Natural killer cell (primary cell): ENCODE results near the gene CORIN. TPM values are rescaled to one million over a fixed set of nuclear protein-coding genes. Genes with fewer than 3 reads are reported as not detected.

Experiments used
- ATAC-seq, 3 donors: fragments of 150-1000 bp in 2 of 3; fragments of 200-7000 bp in 1 of 3; cut with Tn5 transposase; 1 replicate in 1 of 3; 2 replicates in 2 of 3; pipeline ENCODE4 v1.10.0; 2021; ENCODE audit warnings: mild to moderate bottlenecking in 2 of 3, moderate library complexity in 2 of 3
- DNase-seq, 2 donors: peaks; one replicate each; pipeline versions ENCODE4 v3.0.0 to v3.0.0-alpha.2; 2013 to 2021; ENCODE audit warnings: mixed read lengths in 1 of 2
- H3K27ac ChIP-seq: one replicate; pipeline ENCODE4 v1.5.1; 2013; ENCODE audit warnings: mild to moderate bottlenecking, low read length
- H3K27me3 ChIP-seq: one replicate; pipeline ENCODE4 v1.6.1; 2013; ENCODE audit warnings: low read length; ENCODE audit not compliant: control insufficient read depth, insufficient read depth
- H3K36me3 ChIP-seq: one replicate; pipeline ENCODE4 v1.6.1; 2013; ENCODE audit warnings: low read length; ENCODE audit not compliant: control insufficient read depth, insufficient read depth
- H3K4me1 ChIP-seq: one replicate; pipeline ENCODE4 v1.6.1; 2013; ENCODE audit warnings: low read length; ENCODE audit not compliant: control insufficient read depth, insufficient read depth
- H3K4me3 ChIP-seq: one replicate; pipeline ENCODE4 v1.5.1; 2013; ENCODE audit warnings: low read length
- H3K9me3 ChIP-seq: one replicate; pipeline ENCODE4 v1.6.1; 2013; ENCODE audit warnings: low read length; ENCODE audit not compliant: control insufficient read depth, insufficient read depth
- H3K27ac Mint-ChIP-seq, 2 donors: one replicate each; pipeline ENCODE4 v1.8.0; 2022; ENCODE audit warnings: mild to moderate bottlenecking in 2 of 2, mixed read lengths in 2 of 2, moderate library complexity in 1 of 2
- H3K27me3 Mint-ChIP-seq, 2 donors: one replicate each; pipeline ENCODE4 v1.8.0; 2022; ENCODE audit warnings: low read depth in 2 of 2, mixed read lengths in 2 of 2
- H3K36me3 Mint-ChIP-seq: one replicate; pipeline ENCODE4 v1.8.0; 2022; ENCODE audit warnings: mixed read lengths
- H3K4me1 Mint-ChIP-seq, 2 donors: one replicate each; pipeline ENCODE4 v1.8.0; 2022; ENCODE audit warnings: mixed read lengths in 2 of 2
- H3K4me3 Mint-ChIP-seq: one replicate; pipeline ENCODE4 v1.8.0; 2022; ENCODE audit warnings: mild to moderate bottlenecking, moderate library complexity, mixed read lengths
- H3K9me3 Mint-ChIP-seq, 2 donors: one replicate each; pipeline ENCODE4 v1.8.0; 2022; ENCODE audit warnings: mixed read lengths in 2 of 2
- WGBS: methylation state at CpG from one replicate; pipeline ENCODE4 v1.1.7; 2013; ENCODE audit warnings: missing lambda C conversion rate; ENCODE audit not compliant: insufficient coverage; 5-methylcytosine and 5-hydroxymethylcytosine counted together
- intact Hi-C: fragments of 100-400 bp; cut with micrococcal nuclease; formaldehyde crosslinking; loops from one replicate; pipeline ENCODE4 v1.14.2; 2022
- total RNA-seq, 4 donors: library from RNA; stranded (reverse); fragments of 120-200 nt in 1 of 4; gene quantifications; one replicate each; pipeline versions ENCODE4 v1.2.3 to v1.2.4, GENCODE V29; 2013 to 2022
- TF ChIP-seq, protein P1 (sequence below): fragments of 200-600 bp; IDR thresholded peaks from one replicate; pipeline ENCODE4 v1.8.0; 2022; ENCODE audit warnings: antibody characterized with exemption

CORIN gene
- total RNA-seq, 3 donors from 2014 or later (not counting 1 experiment from before 2014, with no cell fraction given): 0.78 TPM; not detected in 2

DNA sequence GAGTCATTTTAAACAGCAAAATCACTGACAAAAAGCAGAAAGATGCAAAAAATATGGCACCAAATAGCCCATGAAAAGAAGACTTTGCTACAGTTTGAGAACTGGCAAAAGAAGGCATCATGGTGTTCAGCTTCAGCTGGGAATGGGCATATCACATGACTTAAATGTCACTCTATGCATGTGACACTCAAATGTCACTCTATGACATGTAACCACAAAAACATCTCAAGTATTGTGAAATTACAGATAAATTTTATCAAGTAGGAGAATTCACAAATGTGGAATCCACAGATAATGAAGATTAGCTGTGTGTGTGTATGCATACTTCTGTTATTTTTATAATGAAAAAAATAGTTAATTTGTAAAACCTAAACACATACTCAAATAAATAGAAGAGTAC is 270.9 kb downstream of the CORIN start:
- Mint-ChIP-seq H3K27ac (no peak overlapping the region), H3K4me1 (peaks cover 5 to 6% of the 10 kb centered on the region in 2 donors), H3K27me3 (no peaks in the 10 kb centered on the region), H3K4me3 (no peak overlapping the region), H3K36me3 (peaks cover 23% of the 10 kb centered on the region), H3K9me3 (no peaks in the 10 kb centered on the region)
- Histone ChIP-seq H3K27me3 (no peaks in the 10 kb centered on the region), H3K27ac (no peak overlapping the region), H3K36me3 (peaks cover 25% of the 10 kb centered on the region), H3K4me1 (no peaks in the 10 kb centered on the region), H3K9me3 (no peaks in the 10 kb centered on the region), H3K4me3 (no peak overlapping the region)
- DNase-seq (no peak), ATAC-seq (no peak)
- intact Hi-C loops: no loop called here
- TF ChIP-seq, protein P1, sequence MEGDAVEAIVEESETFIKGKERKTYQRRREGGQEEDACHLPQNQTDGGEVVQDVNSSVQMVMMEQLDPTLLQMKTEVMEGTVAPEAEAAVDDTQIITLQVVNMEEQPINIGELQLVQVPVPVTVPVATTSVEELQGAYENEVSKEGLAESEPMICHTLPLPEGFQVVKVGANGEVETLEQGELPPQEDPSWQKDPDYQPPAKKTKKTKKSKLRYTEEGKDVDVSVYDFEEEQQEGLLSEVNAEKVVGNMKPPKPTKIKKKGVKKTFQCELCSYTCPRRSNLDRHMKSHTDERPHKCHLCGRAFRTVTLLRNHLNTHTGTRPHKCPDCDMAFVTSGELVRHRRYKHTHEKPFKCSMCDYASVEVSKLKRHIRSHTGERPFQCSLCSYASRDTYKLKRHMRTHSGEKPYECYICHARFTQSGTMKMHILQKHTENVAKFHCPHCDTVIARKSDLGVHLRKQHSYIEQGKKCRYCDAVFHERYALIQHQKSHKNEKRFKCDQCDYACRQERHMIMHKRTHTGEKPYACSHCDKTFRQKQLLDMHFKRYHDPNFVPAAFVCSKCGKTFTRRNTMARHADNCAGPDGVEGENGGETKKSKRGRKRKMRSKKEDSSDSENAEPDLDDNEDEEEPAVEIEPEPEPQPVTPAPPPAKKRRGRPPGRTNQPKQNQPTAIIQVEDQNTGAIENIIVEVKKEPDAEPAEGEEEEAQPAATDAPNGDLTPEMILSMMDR: no peak

DNA sequence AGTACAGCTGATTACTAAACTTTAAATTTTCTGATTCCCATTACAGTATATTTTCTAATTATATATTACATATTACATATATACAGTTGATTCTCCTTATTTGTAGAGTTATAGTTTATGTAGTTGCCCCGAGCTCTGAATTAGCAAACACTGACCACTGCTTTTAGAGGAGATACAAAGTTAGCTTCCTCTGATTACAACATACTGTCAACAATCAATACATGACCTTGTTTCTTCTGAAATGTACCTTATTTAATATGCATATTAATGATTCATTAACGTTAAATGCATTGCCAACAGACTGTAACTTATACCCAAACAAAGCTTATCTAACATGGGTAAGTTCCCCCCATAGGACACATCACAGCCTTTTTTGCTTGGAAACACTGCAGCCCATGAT is 271.3 kb downstream of the CORIN start:
- peaks cover 5 to 6% of the 10 kb centered on the region in 2 donors for H3K4me1 Mint-ChIP-seq
- Histone ChIP-seq H3K4me1 (no peaks in the 10 kb centered on the region), H3K9me3 (no peaks in the 10 kb centered on the region), H3K4me3 (no peak overlapping the region), H3K27ac (no peak overlapping the region), H3K27me3 (no peaks in the 10 kb centered on the region), H3K36me3 (peaks cover 23% of the 10 kb centered on the region)
- ATAC-seq: no peak
- no peak overlapping the region for H3K27ac Mint-ChIP-seq
- H3K9me3 Mint-ChIP-seq: no peaks in the 10 kb centered on the region
- WGBS: 86% methylated on average over 1 of the region's 2 CpGs
- intact Hi-C loops: no loop called here
- H3K36me3 Mint-ChIP-seq: peaks cover 22% of the 10 kb centered on the region
- H3K4me3 Mint-ChIP-seq: no peak overlapping the region
- DNase-seq: no peak
- TF ChIP-seq, protein P1: no peak
- H3K27me3 Mint-ChIP-seq: no peaks in the 10 kb centered on the region

DNA sequence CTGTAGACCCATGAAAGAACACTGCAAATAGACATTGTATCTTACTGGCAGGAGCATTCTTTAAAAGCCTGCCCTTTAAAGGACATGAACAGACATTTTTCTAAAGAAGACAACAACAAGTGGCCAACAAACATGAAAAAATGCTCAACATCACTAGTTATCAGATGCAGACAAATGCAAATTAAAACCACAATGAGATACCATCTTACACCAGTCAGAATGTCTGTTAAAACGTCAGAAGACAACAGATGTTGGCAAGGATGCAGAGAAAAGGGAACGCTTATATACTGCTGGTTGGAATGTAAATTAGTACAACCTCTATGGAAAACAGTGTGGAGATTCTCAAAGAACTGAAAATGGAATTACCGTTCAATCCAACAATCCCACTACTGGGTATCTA is 275.6 kb downstream of the CORIN start:
- H3K9me3 ChIP-seq: no peaks in the 10 kb centered on the region
- no peak overlapping the region for H3K4me3 ChIP-seq
- H3K27me3 Mint-ChIP-seq: no peaks in the 10 kb centered on the region
- no peak overlapping the region for H3K27ac Mint-ChIP-seq
- no peaks in the 10 kb centered on the region for H3K4me1 ChIP-seq
- ATAC-seq (peak in 1 of 3 donors; percentile 58), DNase-seq (peak in 1 of 2 donors; percentile 7)
- intact Hi-C loops: loop anchor here (5.0 kb wide), 1 partner anchor 70 kb away; no protein-coding TSS in a partner anchor
- no peak overlapping the region for H3K27ac ChIP-seq
- no peaks in the 10 kb centered on the region for H3K9me3 Mint-ChIP-seq
- TF ChIP-seq, protein P1: no peak
- H3K4me1 Mint-ChIP-seq: peaks cover 5 to 6% of the 10 kb centered on the region in 2 donors
- H3K36me3 Mint-ChIP-seq: peaks cover 11% of the 10 kb centered on the region
- H3K4me3 Mint-ChIP-seq: no peak overlapping the region
- WGBS: 45% methylated on average over 3 of the region's 3 CpGs
- H3K27me3 ChIP-seq: no peaks in the 10 kb centered on the region
- H3K36me3 ChIP-seq: peaks cover 10% of the 10 kb centered on the region

DNA sequence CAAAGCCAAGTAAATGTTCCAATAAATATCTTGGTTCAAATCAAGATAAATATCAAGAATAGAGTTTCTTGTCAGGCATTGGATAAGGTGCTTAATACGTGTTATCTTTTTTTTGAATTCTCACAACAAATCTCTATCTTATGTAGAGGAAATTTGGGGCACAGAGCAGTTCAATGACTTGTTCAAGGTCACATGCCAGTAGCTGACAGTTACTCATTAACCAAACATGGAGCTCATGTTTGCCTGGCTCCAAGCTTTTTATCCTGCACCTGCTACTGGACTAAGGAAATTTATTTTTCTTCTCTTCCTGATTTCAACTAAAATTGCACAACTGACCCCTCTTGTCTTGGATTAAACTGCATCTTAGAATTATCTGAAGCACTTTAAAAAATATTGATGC is 276.5 kb downstream of the CORIN start:
- Mint-ChIP-seq H3K27me3 (no peaks in the 10 kb centered on the region), H3K9me3 (no peaks in the 10 kb centered on the region), H3K4me1 (peaks cover 5 to 6% of the 10 kb centered on the region in 2 donors), H3K27ac (no peak overlapping the region), H3K4me3 (no peak overlapping the region), H3K36me3 (peaks cover 11% of the 10 kb centered on the region)
- TF ChIP-seq, protein P1: no peak
- DNase-seq (no peak), ATAC-seq (no peak)
- H3K27me3 ChIP-seq: no peaks in the 10 kb centered on the region
- no peak overlapping the region for H3K4me3 ChIP-seq
- H3K27ac ChIP-seq: no peak overlapping the region
- intact Hi-C loops: loop anchor here (5.0 kb wide), 1 partner anchor 69 kb away; no protein-coding TSS in a partner anchor
- WGBS: no CpG with 5 or more reads among the region's 1 CpG
- H3K36me3 ChIP-seq: peaks cover 6% of the 10 kb centered on the region
- no peaks in the 10 kb centered on the region for H3K4me1 ChIP-seq
- no peaks in the 10 kb centered on the region for H3K9me3 ChIP-seq
